C4-2B (cell line): ENCODE results near the gene XAGE1A.
"Not testable (repeated sequence)": the region's sequence is repeated elsewhere in the genome, so short reads cannot be mapped to it uniquely, and the experiment has no call there.

Source experiments
- ZFX ChIP-seq: fragments of 450-650 bp; IDR thresholded peaks from 2 replicates; pipeline ENCODE4 v1.6.1; 2017
- TF ChIP-seq, protein P1 (sequence below): fragments of 450-650 bp; conservative IDR thresholded peaks from 2 replicates; pipeline ENCODE4 v1.5.1; 2017; ENCODE audit warnings: mild to moderate bottlenecking

- TF ChIP-seq, protein P1, sequence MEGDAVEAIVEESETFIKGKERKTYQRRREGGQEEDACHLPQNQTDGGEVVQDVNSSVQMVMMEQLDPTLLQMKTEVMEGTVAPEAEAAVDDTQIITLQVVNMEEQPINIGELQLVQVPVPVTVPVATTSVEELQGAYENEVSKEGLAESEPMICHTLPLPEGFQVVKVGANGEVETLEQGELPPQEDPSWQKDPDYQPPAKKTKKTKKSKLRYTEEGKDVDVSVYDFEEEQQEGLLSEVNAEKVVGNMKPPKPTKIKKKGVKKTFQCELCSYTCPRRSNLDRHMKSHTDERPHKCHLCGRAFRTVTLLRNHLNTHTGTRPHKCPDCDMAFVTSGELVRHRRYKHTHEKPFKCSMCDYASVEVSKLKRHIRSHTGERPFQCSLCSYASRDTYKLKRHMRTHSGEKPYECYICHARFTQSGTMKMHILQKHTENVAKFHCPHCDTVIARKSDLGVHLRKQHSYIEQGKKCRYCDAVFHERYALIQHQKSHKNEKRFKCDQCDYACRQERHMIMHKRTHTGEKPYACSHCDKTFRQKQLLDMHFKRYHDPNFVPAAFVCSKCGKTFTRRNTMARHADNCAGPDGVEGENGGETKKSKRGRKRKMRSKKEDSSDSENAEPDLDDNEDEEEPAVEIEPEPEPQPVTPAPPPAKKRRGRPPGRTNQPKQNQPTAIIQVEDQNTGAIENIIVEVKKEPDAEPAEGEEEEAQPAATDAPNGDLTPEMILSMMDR, result not testable (repeated sequence)
- not testable (repeated sequence) for TF ChIP-seq ZFX
These were observed at the start of gene XAGE1A for GRCh38 chrX:52495545-52496418.
